ENCODE data around the gene ROBO4.

DNA sequence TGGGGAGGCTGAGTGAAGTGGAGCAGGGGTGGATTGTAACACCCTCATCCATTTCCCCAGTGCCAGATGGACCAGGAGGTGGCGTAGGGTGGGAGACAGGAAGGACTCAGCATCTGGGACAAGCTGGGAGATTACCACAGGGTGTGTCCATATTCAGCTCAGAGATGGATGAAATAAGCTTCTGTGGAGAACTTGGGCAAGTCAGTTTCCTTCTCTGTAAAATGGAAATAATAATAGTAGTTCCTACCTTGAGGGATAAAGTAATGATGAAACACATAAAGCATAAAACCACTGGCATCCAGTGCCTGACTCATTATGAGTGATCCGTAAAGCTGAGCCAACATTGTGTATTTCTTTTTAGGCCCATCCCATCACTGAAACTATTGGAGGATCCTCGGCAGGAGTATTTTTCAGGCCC lies 607 bp upstream of the ROBO4 start:
- TF ChIP-seq POLR2A (IDR thresholded peaks at IDR 0.05) = no peak
- no peak for TF ChIP-seq POLR2AphosphoS5 (IDR thresholded peaks at IDR 0.05)
- TF ChIP-seq, protein P1, sequence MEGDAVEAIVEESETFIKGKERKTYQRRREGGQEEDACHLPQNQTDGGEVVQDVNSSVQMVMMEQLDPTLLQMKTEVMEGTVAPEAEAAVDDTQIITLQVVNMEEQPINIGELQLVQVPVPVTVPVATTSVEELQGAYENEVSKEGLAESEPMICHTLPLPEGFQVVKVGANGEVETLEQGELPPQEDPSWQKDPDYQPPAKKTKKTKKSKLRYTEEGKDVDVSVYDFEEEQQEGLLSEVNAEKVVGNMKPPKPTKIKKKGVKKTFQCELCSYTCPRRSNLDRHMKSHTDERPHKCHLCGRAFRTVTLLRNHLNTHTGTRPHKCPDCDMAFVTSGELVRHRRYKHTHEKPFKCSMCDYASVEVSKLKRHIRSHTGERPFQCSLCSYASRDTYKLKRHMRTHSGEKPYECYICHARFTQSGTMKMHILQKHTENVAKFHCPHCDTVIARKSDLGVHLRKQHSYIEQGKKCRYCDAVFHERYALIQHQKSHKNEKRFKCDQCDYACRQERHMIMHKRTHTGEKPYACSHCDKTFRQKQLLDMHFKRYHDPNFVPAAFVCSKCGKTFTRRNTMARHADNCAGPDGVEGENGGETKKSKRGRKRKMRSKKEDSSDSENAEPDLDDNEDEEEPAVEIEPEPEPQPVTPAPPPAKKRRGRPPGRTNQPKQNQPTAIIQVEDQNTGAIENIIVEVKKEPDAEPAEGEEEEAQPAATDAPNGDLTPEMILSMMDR (IDR thresholded peaks at IDR 0.05) = no peak

All from breast epithelium (tissue), 3 donors.